Hypothalamus (tissue), 51 donors: ENCODE measurements around the gene CALM3.
"Not testable (repeated sequence)": the region's sequence is repeated elsewhere in the genome, so short reads cannot be mapped to it uniquely, and the experiment has no call there.

Experiments
- DNase-seq, 51 donors: peaks; one replicate each; lab custom pipeline; 2025; lab: John Stamatoyannopoulos, UW

CALM3 gene

DNA sequence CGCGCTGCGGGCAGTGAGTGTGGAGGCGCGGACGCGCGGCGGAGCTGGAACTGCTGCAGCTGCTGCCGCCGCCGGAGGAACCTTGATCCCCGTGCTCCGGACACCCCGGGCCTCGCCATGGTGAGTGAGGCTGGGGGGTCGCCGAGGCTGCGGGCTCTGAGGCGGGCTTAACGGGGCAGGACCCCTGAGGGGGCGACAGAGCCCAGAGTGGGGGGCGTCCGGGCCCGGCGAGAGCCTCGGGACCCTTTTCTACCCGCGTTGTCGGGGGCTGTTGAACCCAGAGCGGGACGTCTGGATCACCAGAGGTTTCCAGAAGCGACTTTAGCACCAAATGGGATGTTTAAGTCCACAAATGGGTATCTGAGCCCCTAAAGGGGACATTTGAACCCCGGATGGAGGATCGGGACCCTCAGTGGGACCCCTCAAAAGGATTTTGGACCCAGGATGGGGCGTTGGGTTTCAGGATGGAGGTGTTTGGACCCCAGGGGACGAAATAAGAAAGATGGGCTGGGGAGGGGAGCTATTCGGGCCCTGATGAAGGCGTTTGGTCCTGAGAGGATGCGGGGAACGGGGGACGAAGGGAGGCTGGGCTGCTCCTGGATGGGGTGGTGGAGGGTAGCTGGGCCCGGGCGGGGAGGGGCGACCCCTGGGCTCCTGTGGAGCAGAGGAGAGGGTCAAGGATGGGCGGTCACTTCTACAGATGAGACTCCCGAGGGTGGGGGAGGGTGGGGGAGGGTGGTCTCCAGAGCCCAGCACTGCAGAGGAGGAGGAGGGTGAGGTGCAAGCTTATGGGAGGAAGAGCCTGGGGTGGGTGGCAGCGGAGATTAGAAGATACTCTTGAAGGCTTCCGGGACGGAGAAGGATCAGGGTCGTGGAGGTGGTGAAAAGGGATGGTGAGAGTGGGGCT is at the start of gene CALM3:
TSS of gene CALM3 (plus strand) at position 13 of the 907 bp plus-strand sequence. CDS start at position 118, 105 bp downstream.
- DNase-seq, result peak in 4 of 51 donors; percentile 21 to 44 (median 40)

DNA sequence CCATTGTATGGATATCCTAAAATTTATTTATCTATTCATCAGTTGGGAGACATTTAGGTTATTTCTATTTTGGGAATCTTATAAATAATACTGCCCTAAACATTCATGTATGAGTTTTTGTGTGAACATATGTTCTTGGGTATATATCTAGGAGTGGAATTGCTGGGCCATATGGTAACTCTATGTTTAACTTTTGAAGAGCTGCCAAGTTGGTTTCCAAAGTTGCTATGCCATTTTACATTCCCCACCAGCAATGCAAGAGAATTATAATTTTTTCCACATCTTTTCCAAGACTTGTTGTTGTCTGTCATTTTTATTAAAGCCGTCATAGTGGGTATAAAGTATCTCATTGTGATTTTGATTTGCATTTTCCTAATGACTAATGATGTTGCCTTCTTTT is 48.2 kb upstream of the CALM3 start:
- DNase-seq, result no peak

DNA sequence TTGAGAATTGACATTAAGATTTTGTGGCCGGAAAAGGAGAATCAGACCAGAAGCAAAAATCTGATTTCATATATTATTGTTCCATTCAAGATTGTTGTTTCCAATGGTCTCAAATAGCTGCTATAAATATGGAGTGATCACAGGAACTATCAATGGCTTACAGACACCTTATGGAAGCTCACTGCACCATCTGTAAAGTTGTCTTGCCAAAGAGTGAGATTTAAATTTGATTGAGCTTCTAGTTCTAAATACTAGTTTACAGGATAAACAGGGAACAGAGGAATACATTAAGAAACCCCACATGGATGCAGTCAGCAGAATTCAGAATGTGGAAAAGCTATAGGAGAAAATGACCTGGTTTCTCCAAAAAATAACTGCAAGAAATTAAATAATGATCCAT is 47.0 kb upstream of the CALM3 start:
- no peak for DNase-seq

DNA sequence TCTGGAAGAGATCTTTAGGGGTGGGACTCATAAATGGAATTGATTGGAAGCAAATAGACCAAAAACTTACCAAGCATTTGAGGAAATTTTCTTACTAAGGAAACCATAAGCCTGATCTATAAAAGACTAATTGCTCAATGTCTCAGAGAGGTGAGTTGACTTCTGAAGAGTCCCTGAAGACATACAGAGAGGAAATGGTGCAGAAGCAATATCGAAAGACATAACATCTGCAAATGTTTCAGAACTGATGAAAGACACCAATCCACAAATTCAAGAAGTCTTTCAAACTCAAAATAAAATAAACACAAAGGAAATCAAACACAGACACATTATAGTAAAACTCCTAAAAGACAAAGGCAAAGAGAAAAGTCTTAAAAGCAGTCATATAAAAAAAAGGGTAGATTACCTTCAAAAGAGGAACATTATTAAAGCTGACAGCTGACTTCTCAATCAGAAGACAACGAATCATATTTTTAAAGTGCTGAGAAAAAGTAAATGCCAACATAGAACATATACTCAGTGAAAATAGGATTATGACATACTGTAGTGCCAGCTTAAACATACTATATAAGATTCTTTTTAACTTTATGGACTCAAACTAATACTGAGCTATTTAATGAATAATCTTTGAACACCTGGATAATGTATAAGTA is 45.4 kb upstream of the CALM3 start:
- no peak for DNase-seq

- not testable (repeated sequence) for DNase-seq
Measured at GRCh38 chr19:46556471-46556870, 44.7 kb upstream of the CALM3 start.

DNA sequence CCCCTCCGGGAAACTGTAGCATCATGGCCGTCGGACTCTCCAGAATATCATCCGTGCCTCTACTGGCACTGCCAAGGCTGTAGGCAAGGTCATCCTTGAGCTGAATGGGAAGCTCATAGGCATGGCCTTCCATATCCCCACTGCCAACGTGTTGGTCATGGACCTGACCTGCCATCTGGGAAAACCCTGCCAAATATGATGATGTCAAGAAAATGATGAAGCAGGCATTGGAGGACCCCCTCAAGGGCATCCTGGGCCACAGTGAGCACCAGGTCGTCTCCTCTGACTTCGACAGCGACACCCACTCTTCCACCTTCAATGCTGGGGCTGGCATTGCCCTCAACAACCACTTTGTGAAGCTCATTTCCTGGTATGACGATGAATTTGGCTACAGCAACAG is 41.9 kb upstream of the CALM3 start:
- DNase-seq, result no peak

DNA sequence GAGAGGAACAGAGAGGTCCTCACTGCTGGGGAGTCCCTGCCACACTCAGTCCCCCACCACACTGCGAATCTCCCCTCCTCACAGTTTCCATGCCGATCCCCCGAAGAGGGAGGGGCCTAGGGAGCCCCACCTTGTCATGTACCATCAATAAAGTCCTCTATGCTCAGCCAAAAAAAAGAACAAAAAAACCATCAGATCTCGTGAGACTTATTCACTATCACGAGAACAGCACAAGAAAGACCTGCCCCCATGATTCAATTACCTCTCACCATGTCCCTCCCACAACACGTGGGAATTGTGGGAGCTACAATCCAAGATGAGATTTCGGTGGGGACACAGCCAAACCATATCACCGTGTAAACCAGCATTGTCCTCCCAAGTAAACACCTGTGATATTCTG is 41.5 kb upstream of the CALM3 start:
- not testable (repeated sequence) for DNase-seq

GRCh38 chr19:46564701-46565100 is 36.4 kb upstream of the CALM3 start:
- DNase-seq, result no peak

DNA sequence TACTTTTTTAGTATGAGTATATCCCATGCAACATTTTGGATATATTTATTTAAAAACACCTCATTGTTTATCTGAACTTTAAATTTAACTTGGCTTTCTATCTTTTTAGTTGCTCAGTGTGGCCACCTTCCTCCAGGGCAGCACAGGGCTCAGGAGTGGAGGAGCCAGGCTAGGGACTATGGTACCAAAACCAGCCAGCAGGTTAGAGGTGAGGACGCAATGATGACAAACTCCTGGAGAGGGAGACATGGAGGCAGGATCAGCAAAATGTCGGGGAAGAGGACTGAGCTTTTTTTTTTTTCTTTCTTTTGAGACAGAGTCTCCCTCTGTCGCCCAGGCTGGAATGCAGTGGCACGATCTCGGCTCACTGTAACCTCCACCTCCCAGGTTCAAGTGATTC is 29.6 kb upstream of the CALM3 start:
- DNase-seq, result no peak

DNA sequence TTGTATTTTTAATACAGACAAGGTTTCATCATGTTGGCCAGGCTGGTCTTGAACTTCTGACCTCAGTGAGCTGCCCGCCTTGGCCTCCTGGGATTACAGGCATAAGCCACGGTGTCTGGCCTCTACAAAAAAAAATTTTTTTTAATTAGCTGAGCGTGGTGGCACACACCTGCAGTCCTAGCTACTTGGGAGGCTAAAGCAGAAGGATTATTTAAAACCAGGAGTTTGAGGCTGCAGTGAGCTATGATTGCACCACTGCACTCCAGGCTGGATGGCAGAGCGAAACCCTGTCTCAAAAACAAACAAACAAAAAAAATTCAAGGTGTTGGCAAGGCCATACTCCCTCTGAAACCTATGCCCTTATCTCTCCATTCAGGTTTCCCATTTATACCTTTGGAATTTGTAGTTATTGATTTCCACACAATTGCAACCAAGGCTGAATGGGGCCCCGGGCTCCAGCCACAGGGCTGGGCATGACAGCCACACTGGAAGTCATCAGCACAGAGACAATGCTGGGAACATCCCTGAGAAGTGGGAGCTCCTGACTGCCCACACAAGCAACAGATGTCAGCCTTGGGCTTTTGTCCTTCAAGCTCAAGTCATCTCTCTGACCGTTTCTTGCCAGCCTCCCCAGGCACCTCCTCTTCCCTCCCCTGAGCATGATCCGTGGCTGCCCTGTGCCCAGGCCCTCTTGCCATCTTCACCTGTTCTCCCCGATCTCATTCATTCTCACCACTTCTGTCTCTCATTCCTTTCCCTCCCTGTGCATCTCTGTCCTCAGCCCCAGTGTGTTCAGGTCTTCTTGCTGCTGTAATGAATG is 27.2 kb upstream of the CALM3 start:
- DNase-seq, result no peak

- DNase-seq, result peak in 2 of 51 donors; percentile 14 to 43
Measured at GRCh38 chr19:46574533-46574932, 26.6 kb upstream of the CALM3 start.

- DNase-seq, result no peak
Measured at GRCh38 chr19:46578450-46578849, 22.7 kb upstream of the CALM3 start.

GRCh38 chr19:46579361-46579879 is 21.7 kb upstream of the CALM3 start:
- peak in 15 of 51 donors; percentile 0 to 89 (median 8) for DNase-seq

- DNase-seq, result no peak
Measured at GRCh38 chr19:46580247-46580646, 20.9 kb upstream of the CALM3 start.

DNA sequence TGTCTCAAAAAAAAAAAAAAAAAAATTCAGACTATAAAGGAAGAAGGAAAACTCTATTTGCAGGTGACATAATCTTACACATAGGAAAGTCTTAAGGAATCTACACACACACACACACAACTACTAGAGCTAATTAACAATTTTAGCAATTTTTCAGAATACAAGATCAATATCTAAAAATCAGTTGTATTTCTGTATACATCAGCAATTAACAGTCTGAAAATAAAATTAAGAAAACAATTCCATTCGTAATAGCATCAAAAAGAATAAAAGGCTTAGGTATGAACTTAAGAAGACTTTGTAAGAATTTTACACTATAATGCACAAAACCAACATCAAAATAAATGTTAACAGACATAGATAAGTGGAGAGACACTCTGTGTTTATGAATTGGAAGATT is 15.6 kb upstream of the CALM3 start:
- DNase-seq, result no peak

- no peak for DNase-seq
Measured at GRCh38 chr19:46586294-46586693, 14.8 kb upstream of the CALM3 start.

- no peak for DNase-seq
Measured at GRCh38 chr19:46587861-46588260, 13.3 kb upstream of the CALM3 start.

GRCh38 chr19:46591254-46591653 is 9.9 kb upstream of the CALM3 start:
- no peak for DNase-seq

- no peak for DNase-seq
Measured at GRCh38 chr19:46591870-46592269, 9.3 kb upstream of the CALM3 start.

- DNase-seq, result no peak
Measured at GRCh38 chr19:46596008-46596407, 5.1 kb upstream of the CALM3 start.

DNA sequence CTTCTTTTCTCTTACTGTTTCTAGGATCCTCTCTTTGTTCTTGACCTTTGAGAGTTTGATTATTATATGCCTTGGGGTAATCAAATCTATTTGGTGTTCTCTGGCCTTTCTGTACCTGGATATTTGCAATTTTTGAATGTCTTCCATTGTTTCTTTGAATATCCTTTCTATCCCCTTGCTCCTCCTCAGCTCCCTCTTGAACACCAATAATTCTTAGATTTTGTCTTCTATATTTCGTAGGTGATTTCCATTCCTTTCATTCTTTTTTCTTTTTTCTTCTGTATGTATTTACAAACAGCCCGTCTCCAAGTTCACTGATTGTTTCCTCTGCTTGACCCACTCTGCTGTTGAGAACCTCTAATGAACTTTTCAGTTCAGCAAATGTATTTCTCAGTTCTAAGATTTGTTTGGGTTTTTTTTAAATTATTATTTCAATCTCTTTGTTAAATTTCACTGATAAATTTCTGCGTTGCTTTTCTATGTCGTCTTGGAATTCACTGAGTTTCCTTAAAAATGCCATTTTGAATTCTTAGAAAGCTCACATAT is 2.7 kb upstream of the CALM3 start:
- DNase-seq, result no peak
